Measurements from ENCODE around the gene JCHAIN.
A peak's percentile ranks its signal among the peaks of the same experiment; 100 is the strongest.
"Not testable (repeated sequence)": the region's sequence is repeated elsewhere in the genome, so short reads cannot be mapped to it uniquely, and the experiment has no call there.

The JCHAIN gene

GRCh38 chr4:70666369-70666768, at the start of gene JCHAIN:
TSS of gene JCHAIN (minus strand) at chr4:70666508. CDS start at chr4:70666490, 18 bp downstream.
- no peak for DNase-seq

GRCh38 chr4:70715097-70715496, 48.8 kb upstream of the JCHAIN start:
- DNase-seq: peak; percentile 63

- DNase-seq: no peak
These were observed 48.0 kb upstream of the JCHAIN start for GRCh38 chr4:70714079-70714887.

DNA sequence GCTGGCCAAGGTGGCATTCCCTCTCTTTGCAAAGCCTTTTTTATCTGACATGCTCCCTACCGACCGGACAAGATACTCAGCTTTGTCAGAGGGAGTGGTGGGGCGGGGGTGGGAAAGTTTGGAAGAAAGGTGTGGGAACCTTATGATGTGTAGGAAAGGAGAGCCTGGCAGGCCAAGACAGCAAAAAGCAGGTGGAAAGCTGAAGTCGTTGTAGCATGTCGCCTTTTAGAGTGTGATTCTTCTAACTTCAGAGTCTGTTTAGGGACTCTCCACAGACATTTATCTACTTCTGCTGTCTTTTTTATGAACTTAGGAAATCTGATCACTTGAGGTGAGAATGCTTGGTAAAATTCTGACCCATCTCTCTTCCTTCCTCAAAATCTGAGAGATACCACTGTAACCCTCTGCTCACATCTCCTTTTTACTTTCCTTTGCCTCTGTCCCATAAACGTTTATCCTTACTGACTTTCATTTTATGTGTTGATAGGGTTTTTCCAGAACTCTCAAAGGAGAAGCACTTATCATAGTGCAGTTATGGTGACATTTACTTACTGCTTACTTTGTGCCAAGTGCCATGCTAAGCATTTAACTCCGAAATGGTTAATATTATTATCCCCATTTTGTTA, 47.3 kb upstream of the JCHAIN start:
- peak; percentile 83 for DNase-seq

DNA sequence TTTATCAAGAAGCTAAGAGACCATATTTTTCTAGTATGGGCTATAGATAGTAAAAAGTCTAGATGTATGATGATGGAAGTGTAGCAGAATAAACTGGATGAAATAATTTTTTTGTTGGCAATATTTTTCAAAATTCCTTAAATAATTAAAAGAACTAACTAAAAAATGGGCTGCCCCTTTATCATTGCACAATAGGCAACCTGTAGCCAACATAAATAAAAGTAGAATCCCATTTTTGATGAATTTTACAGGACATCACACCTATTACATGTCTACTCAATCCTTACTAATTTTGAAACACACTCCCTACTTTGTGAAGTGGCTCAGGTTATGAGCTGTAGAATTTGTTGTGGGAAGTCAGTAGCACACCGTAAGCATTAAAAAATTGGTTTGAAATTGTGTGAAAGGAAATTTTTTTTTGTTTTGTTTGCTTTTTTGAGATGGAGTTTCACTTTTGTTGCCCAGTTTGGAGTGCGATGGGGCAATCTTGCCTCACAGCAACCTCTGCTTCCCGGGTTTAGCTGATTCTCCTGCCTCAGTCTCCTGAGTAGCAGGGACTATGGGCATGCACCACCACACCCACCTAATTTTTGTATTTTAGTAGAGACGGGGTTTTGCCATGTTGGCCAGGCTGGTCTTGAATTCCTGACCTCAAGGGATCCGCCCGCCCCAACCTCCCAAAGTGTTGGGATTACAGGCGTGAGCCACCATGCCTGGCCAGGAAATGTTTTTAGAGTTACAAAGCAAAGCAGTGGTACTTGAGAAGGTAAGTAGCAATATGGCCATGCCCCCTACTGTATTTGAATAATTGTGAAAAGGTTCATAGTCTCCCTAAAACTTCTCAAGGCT, 46.5 kb upstream of the JCHAIN start:
- no peak for DNase-seq

DNA sequence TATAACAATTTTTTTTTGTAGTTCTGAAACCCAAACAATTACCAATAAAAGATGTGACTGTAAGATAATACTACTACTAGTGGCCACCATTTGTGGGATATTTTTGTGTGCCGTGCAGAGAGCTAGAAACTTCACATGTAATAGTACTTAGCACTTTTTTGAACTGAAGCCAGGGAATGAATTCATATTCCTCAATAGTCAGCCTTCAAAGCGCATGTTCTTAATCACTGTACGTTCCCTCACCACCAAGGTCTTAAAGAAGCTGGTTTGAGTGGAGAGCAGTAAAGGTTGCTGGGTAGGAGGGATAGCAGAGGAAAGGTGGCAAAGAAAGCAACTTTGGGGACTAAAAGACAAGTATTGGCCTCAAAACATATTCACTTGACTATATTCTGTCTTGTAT, 45.8 kb upstream of the JCHAIN start:
- no peak for DNase-seq

DNA sequence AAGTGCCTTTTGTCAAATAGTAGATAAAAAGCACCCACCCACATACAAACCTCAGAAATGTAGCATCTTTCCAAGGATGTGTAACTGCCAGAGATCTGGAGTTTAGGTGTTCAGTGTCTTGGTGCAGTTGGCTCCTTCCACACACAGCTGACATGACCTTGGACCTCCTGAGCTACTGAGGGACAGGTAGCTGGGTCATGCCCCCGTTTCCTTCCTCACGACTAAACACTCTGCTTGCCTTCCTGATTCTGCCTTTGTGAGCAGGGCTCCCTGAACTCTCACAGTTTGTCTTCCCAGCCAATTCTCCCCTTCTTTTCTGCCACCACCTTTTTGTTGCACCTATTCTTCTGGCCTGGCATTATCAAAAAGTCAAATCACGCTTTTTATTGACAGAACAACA, 45.3 kb upstream of the JCHAIN start:
- no peak for DNase-seq

DNA sequence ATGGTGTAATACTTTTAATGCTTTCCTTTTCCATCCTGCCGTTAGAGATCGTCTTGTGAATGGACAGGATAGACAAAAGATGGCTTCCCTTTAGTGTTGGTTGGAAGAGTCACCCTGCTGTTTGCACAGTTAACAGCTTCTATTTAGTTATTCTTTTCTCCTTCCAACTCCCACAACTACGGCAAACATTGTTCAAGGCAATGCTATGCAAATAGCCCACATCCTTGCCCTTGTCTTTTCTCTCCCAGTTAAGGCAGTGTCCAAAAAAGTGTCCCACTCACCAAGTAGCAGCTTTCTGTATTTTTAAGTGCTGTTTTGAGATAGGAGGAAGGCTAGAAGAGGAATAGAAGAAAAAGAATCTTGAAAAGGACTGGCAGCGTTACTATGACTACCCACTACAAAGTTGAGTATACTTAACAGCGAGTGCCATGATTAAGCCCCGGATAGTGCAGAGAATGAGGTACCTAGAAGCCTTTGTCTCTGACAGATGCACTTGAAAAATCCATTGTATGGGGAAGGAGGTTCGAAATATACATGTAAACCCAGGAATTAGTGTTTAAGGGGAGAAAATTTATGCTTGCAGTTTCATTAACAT, 43.4 kb upstream of the JCHAIN start:
- no peak for DNase-seq

- no peak for DNase-seq
These were observed 40.2 kb upstream of the JCHAIN start for GRCh38 chr4:70706516-70706915.

- DNase-seq: no peak
These were observed 39.7 kb upstream of the JCHAIN start for GRCh38 chr4:70706044-70706461.

GRCh38 chr4:70705183-70706043, 39.1 kb upstream of the JCHAIN start:
- DNase-seq: no peak

GRCh38 chr4:70704931-70705182, 38.5 kb upstream of the JCHAIN start:
- no peak for DNase-seq

GRCh38 chr4:70704215-70704930, 38.1 kb upstream of the JCHAIN start:
- no peak for DNase-seq

DNA sequence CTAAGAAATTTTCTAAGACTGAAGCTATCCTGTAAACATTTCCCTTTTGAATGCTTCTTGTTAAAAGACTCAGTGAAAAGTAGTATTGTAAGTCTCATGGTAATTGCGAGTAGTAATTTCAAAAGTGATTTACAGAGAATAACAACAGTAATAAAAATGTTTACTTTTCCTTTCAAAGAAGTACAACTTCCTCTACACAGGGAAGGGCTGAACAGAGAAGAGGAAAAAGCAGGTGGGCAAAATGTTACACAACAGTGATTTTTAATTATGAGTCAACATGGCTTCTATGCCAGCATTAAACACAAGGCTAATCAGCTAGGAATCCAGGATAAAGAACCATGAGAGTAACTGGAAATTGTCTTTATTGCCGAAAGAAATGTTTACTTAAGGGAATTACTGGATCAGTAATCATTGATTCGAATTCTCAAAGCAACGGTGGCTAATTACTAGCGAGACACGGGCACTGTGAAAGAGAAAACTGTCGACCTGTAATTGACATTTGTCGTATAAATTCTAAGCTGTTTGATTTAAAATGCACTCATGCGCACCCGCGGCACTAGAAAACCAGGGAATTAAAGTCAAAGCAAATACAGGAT, 37.4 kb upstream of the JCHAIN start:
- no peak for DNase-seq

GRCh38 chr4:70702592-70702991, 36.3 kb upstream of the JCHAIN start:
- DNase-seq: not testable (repeated sequence)

DNA sequence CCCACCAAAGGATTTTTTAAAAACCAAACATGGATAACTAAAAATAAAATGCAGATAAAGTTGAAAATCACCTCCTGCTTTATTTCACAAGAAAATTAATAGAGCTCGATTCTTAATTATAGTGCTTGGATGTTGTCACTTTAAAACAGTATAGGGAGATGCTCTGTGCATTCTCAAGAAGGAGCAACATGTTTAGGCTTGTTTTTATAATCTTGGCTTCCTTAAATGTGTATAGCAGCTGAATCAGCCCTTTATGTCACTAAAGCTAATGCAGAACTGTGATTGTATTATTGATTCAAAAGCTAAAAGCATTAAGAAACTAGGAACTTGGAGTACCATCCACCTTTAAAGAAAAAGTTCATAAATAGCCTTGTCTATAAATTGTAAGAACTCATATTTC, 35.0 kb upstream of the JCHAIN start:
- no peak for DNase-seq

DNA sequence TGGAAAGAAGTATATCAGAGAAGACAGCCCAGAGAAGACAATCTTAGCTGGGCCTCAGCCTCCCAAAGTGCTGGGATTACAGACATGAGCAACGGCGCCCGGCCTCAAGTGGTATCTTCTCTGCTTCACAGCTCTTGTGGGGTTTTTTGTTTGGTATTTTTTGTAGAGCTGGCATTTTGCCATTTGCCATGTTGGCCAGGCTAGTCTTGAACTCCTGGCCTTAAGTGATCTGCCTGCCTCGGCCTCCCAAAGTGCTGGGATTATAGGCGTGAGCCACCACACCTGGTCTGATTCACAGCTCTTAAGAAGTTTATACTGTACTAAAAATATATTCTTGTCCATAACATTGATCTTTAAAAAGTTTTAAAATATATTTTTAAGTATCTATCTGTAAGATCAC, 34.4 kb upstream of the JCHAIN start:
- no peak for DNase-seq

DNA sequence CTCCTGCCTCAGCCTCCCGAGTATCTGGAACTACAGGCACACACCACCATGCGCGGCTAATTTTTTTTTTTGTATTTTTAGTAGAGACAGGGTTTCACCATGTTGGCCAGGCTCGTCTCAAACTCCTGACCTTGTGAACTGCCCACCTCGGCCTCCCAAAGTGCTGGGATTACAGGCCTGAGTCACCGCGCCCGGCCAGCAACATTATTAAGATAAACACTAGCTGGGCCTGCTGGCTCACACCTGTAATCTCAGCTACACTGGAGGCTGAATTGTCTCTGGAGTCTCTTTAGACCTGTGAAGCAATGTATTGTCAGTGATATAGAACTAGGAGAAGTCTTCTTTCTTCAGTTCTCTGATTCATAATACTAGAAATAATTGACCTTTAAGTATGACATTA, 32.1 kb upstream of the JCHAIN start:
- not testable (repeated sequence) for DNase-seq

DNA sequence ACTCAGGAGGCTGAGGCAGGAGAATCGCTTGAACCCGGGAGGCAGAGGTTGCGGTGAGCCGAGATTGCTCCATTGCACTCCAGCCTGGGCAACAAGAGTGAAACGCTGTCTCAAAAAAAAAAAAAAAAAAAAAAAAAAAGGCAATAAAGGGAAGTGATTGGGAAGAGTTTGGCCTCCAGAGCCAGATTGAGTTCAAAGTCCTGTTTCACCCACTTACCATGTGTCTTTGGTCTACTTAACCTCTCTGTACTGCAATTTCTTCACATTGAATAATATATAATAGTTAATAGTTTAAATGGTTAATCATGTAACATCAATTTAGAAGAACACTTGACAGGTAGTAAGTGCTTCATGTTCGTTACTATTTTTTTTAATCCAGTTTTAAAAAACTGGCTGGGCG, 28.3 kb upstream of the JCHAIN start:
- peak; percentile 6 for DNase-seq

DNA sequence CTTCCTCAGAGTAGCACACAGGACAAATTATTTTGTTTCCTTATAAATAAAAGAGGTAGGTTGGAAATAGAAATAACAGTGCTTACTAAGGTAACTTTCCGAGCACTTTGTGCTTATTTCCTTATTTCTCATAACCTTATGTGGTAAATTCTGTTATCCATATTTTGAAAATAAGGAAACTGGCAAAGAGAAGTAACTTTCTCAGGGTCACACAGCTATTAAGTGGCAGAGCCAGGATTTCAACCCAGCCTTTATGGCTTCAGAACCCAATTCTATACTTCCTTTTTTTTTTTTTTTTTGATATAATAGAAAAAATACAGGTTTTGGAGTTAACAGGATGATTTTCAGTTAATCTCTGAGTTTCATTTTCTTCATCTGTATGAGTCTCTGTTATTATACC, 25.4 kb upstream of the JCHAIN start:
- DNase-seq: peak; percentile 77

GRCh38 chr4:70688795-70689231, 22.5 kb upstream of the JCHAIN start:
- DNase-seq: no peak

Measured in MV-4-11 (cell line).